HepG2 (cell line): ENCODE data around the gene COLEC12. TPM values are rescaled to one million over a fixed set of nuclear protein-coding genes. Genes with fewer than 3 reads are reported as not detected.

Experiments
- ATAC-seq: fragments of 200-7000 bp; cut with Tn5 transposase; 3 replicates; pipeline ENCODE4 v1.9.1; 2020; ENCODE audit warnings: mild to moderate bottlenecking, moderate library complexity
- BruUV-seq: library from RNA; stranded (reverse); fragments of 400-500 nt; replicated peaks from 2 replicates; lab custom pipeline; 2021; lab: Mats Ljungman, UMichigan
- CTCF ChIA-PET: fragments of 300-600 bp; formaldehyde crosslinking; extraction: SDS; loops from one replicate; lab custom pipeline; 2021; ENCODE audit warnings: low total read pairs, inconsistent platforms, low intra/inter-chr PET ratio; lab: Yijun Ruan, JAX
- POLR2A ChIA-PET: fragments of 350-600 bp; sonication (Branson Sonifier 250); formaldehyde crosslinking; loops from one replicate; lab custom pipeline; 2020; ENCODE audit warnings: antibody characterized with exemption, inconsistent platforms; lab: Yijun Ruan, JAX
- DNase-seq: peaks from one replicate; pipeline ENCODE4 v3.0.0-alpha.2; 2015; ENCODE audit warnings: low spot score
- FAIRE-seq: peaks from 3 replicates; lab custom pipeline; 2011; peaks lifted over from hg19 to GRCh38; lab: Jason Lieb, UNC
- H2AFZ ChIP-seq: one replicate; pipeline ENCODE4 v1.6.1; 2011; ENCODE audit warnings: low read length, inconsistent platforms
- H3K27ac ChIP-seq: fragments of 300-600 bp; 3 replicates; pipeline ENCODE4 v1.8.0; 2011; ENCODE audit warnings: mixed run types, mild to moderate bottlenecking, mixed read lengths, low read length, inconsistent platforms; ENCODE audit not compliant: insufficient read depth; ENCODE audit errors: extremely low read length
- H3K27me3 ChIP-seq, 2 experiments: fragments of 200-600 bp in 1 of 2; 2 replicates in 1 of 2; 3 replicates in 1 of 2; pipeline versions ENCODE4 v1.6.0 to v1.8.0; 2011; ENCODE audit warnings: low read length in 2 of 2, mild to moderate bottlenecking in 2 of 2, moderate library complexity in 2 of 2, inconsistent platforms in 1 of 2; ENCODE audit not compliant: insufficient read depth in 2 of 2, control insufficient read depth in 1 of 2
- H3K36me3 ChIP-seq, 2 experiments: fragments of 200-600 bp in 1 of 2; replicated peaks in 1 of 2; 2 replicates in 1 of 2; 3 replicates in 1 of 2; pipeline versions ENCODE4 v1.5.1 to v1.8.0; 2011; ENCODE audit warnings: low read length in 2 of 2, inconsistent platforms in 1 of 2; ENCODE audit not compliant: insufficient read depth in 2 of 2, control insufficient read depth in 1 of 2
- H3K4me1 ChIP-seq: 2 replicates; pipeline ENCODE4 v1.5.1; 2012; ENCODE audit warnings: low read length, inconsistent platforms; ENCODE audit not compliant: insufficient read depth
- H3K4me2 ChIP-seq: 2 replicates; pipeline ENCODE4 v1.6.0; 2011; ENCODE audit warnings: low read depth, low read length, inconsistent platforms
- H3K4me3 ChIP-seq, 3 experiments: fragments of 200-600 bp in 1 of 3; sonication (generic), shearing (Covaris generic) in 1 of 3; replicated peaks in 1 of 3; 2 replicates each; pipeline ENCODE4 v1.5.1; 2011 to 2016; ENCODE audit warnings: low read length in 3 of 3, inconsistent platforms in 2 of 3, low read depth in 2 of 3, mild to moderate bottlenecking in 2 of 3, control low read depth in 1 of 3, mixed read lengths in 1 of 3; ENCODE audit not compliant: insufficient read depth in 1 of 3
- H3K79me2 ChIP-seq: one replicate; pipeline ENCODE4 v1.6.1; 2011; ENCODE audit warnings: low read length, inconsistent platforms; ENCODE audit not compliant: insufficient read depth
- H3K9ac ChIP-seq: 2 replicates; pipeline ENCODE4 v1.6.0; 2011; ENCODE audit warnings: mild to moderate bottlenecking, low read depth, low read length, inconsistent platforms; ENCODE audit not compliant: insufficient read depth
- H3K9me3 ChIP-seq: 2 replicates; pipeline ENCODE4 v1.5.1; 2012; ENCODE audit warnings: mild to moderate bottlenecking, low read length
- H4K20me1 ChIP-seq: 2 replicates; pipeline ENCODE4 v1.6.0; 2011; ENCODE audit warnings: inconsistent platforms, mild to moderate bottlenecking, low read length, moderate library complexity; ENCODE audit not compliant: insufficient read depth
- ATF7 ChIP-seq, 2 experiments: fragments of 450-650 bp in 1 of 2; sonication (generic) in 1 of 2; formaldehyde crosslinking in 1 of 2; IDR thresholded peaks; 2 replicates each; pipeline versions ENCODE4 v1.4.0 to v1.6.1; 2016 to 2020; ENCODE audit warnings: antibody characterized with exemption in 1 of 2, mild to moderate bottlenecking in 1 of 2, missing genetic modification reagents in 1 of 2
- CREB1 ChIP-seq, 2 experiments: fragments of 450-650 bp in 1 of 2; IDR thresholded peaks; 2 replicates each; pipeline ENCODE4 v1.6.1; 2016 to 2017; ENCODE audit warnings: control low read depth in 1 of 2, mild to moderate bottlenecking in 1 of 2, missing compliant biosample characterization in 1 of 2, missing genetic modification characterization in 1 of 2
- DR1 ChIP-seq: sonication (generic); formaldehyde crosslinking; IDR thresholded peaks from 2 replicates; pipeline ENCODE4 v1.8.0; 2021; ENCODE audit warnings: mild to moderate bottlenecking, missing genetic modification reagents, inconsistent platforms
- HMG20B ChIP-seq: conservative IDR thresholded peaks from 2 replicates; pipeline ENCODE4 v1.6.1; 2016; ENCODE audit warnings: missing genetic modification reagents, missing compliant biosample characterization
- MYC ChIP-seq: sonication (generic); formaldehyde crosslinking; IDR thresholded peaks from 2 replicates; pipeline ENCODE4 v1.9.0; 2021; ENCODE audit warnings: missing genetic modification reagents, borderline replicate concordance
- REL ChIP-seq: sonication (generic); formaldehyde crosslinking; conservative IDR thresholded peaks from 2 replicates; pipeline ENCODE4 v1.8.0; 2022; ENCODE audit warnings: mild to moderate bottlenecking, missing genetic modification reagents, moderate library complexity
- ZNF790 ChIP-seq: sonication (generic); formaldehyde crosslinking; IDR thresholded peaks from 2 replicates; pipeline ENCODE4 v1.8.0; 2022; ENCODE audit warnings: missing genetic modification reagents, mild to moderate bottlenecking, borderline replicate concordance
- WGBS: methylation state at CpG from one replicate; pipeline ENCODE4 v1.1.6; 2017; ENCODE audit warnings: low lambda C conversion rate; 5-methylcytosine and 5-hydroxymethylcytosine counted together
- in situ Hi-C: cut with HindIII; loops from 2 replicates; pipeline ENCODE4 v1.10.0; 2017; ENCODE audit warnings: low pct_unique_long_range_greater_than_20kb; ENCODE audit not compliant: extremely low pct_ligation_motif_present
- intact Hi-C: fragments of 100-400 bp; cut with micrococcal nuclease; formaldehyde crosslinking; loops from one replicate; pipeline ENCODE4 v1.10.0; 2022; ENCODE audit not compliant: unreplicated experiment
- polyA plus RNA-seq, 8 experiments: library from polyadenylated mRNA; depleted of rRNA in 3 of 8; stranded (reverse) in 7 of 8; unstranded in 1 of 8; fragments of >200 nt; fragmentation: Illumina TruSeq in 4 of 8; extraction: Trizol in 4 of 8; gene quantifications; 2 replicates each; pipeline versions ENCODE4 v1.2.1 to v1.2.3, GENCODE V29; 2011 to 2016; ENCODE audit warnings: low read depth in 4 of 8, missing spikeins in 1 of 8, mixed read lengths in 1 of 8; ENCODE audit not compliant: insufficient read depth in 1 of 8
- total RNA-seq, 5 experiments: library from RNA; depleted of rRNA; stranded (reverse); fragments of >200 nt; fragmentation: Illumina TruSeq; extraction: Trizol; gene quantifications; 2 replicates each; pipeline ENCODE4 v1.2.3, GENCODE V29; 2016; ENCODE audit warnings: low read depth in 1 of 5

The COLEC12 gene
- total and polyA plus RNA-seq, 2 of the 13 experiments (the other 11 are each of a cell fraction or from before 2014, with no cell fraction given): 0.02 to 0.11 TPM

GRCh38 chr18:328928-329327 lies 171.6 kb downstream of the COLEC12 start:
- FAIRE-seq: no peak
- Histone ChIP-seq H3K4me2 (no peak overlapping the region), H3K27ac (no peak overlapping the region), H4K20me1 (no peaks in the 10 kb centered on the region), H3K4me3 (no peak overlapping the region), H3K9me3 (no peaks in the 10 kb centered on the region), H3K4me1 (peaks cover 9% of the 10 kb centered on the region), H3K27me3 (no peaks in the 10 kb centered on the region), H3K9ac (no peak overlapping the region), H3K36me3 (no peaks in the 10 kb centered on the region), H3K79me2 (no peaks in the 10 kb centered on the region), H2AFZ (no peak overlapping the region)
- no peak for TF ChIP-seq DR1 (CRISPR knock-in tag)
- TF ChIP-seq CREB1 (IDR thresholded peaks at IDR 0.05): peak; percentile 93
- TF ChIP-seq CREB1 (CRISPR knock-in tag; IDR thresholded peaks at IDR 0.05): no peak
- TF ChIP-seq ATF7 (IDR thresholded peaks at IDR 0.05): peak; percentile 96
- TF ChIP-seq ATF7 (CRISPR knock-in tag; IDR thresholded peaks at IDR 0.05): no peak
- DNase-seq: no peak
- in situ Hi-C loops (no loop called here), intact Hi-C loops (no loop called here)
- ATAC-seq: no peak
- 49% methylated on average over 4 of the region's 4 CpGs for WGBS
- BruUV-seq: no TSS peak
- CTCF ChIA-PET: no interaction called here
- POLR2A ChIA-PET: no interaction called here

GRCh38 chr18:326846-327245 lies 173.7 kb downstream of the COLEC12 start:
- no peaks in the 10 kb centered on the region for H3K79me2 ChIP-seq
- intact Hi-C loops: no loop called here
- no peak overlapping the region for H3K4me3 ChIP-seq
- H3K27me3 ChIP-seq: no peaks in the 10 kb centered on the region
- no peak overlapping the region for H3K9ac ChIP-seq
- no peak overlapping the region for H3K27ac ChIP-seq
- peaks cover 29% of the 10 kb centered on the region for H3K4me1 ChIP-seq
- no peak overlapping the region for H3K4me2 ChIP-seq
- H3K9me3 ChIP-seq: no peaks in the 10 kb centered on the region
- no peaks in the 10 kb centered on the region for H4K20me1 ChIP-seq
- TF ChIP-seq MYC (CRISPR knock-in tag): no peak
- no peak for TF ChIP-seq REL (CRISPR knock-in tag)
- no peak for TF ChIP-seq HMG20B (CRISPR knock-in tag)
- TF ChIP-seq ZNF790: no peak
- POLR2A ChIA-PET: no interaction called here
- 60% methylated on average over 1 of the region's 1 CpG for WGBS
- no TSS peak for BruUV-seq
- H2AFZ ChIP-seq: no peak overlapping the region
- no peak for FAIRE-seq
- in situ Hi-C loops: no loop called here
- ATAC-seq: no peak
- no peaks in the 10 kb centered on the region for H3K36me3 ChIP-seq
- no peak for DNase-seq
- CTCF ChIA-PET: no interaction called here
